ENCODE measurements around the gene AIP. TPM values are rescaled to one million over a fixed set of nuclear protein-coding genes. Genes with fewer than 3 reads are reported as not detected.

Gene AIP
- total and polyA plus RNA-seq, 2 donors from 2014 or later: 61.5 to 135 TPM

DNA sequence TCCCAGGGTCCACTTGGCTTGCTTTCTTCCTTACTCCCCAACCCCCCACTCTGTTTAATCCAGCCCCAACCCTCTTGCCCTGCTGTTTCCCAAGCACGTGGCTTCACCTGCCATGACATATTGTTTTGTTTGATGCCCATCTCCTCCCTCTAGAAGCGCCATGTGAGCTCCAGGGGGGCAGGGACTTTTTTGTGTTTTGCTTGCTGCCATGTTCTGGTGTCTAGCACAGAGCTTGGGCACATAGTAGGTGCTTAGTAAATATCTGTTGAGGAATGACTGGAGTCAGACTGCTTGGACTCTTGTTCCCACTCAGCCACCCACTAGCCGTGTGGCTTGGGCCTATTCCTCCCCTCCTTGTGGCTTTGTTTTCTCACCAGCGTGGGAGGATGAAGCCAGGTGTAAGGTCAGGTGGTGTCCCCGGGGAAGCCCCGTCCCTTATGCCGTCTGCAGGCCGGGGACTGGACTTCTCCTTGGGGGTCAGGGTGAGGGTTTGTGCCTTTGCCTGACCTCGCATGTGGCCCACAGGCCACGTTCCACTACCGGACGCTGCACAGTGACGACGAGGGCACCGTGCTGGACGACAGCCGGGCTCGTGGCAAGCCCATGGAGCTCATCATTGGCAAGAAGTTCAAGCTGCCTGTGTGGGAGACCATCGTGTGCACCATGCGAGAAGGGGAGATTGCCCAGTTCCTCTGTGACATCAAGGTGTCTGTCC, 3.8 kb downstream of the AIP start:
- Histone ChIP-seq H3K4me3 (ENCODE audit: low read length in 3 of 3) (no peak overlapping the region), H3K4me1 (ENCODE audit: control insufficient read depth in 2 of 3, insufficient read depth in 2 of 3, low read depth in 1 of 3, low read length in 3 of 3) (peaks cover 3 to 19% (median 9%) of the 10 kb centered on the region in 3 donors), H3K36me3 (ENCODE audit: control insufficient read depth in 2 of 3, insufficient read depth in 3 of 3, low read length in 3 of 3) (peaks cover 0 to 8% (median 4%) of the 10 kb centered on the region in 3 donors), H3K9ac (ENCODE audit: low read length in 3 of 3) (no peak overlapping the region), H3K9me3 (ENCODE audit: control insufficient read depth in 2 of 3, insufficient read depth in 1 of 3, low read length in 3 of 3) (no peaks in the 10 kb centered on the region), H3K27me3 (ENCODE audit: control insufficient read depth, insufficient read depth, low read length) (no peaks in the 10 kb centered on the region), H3K27ac (ENCODE audit: low read depth in 2 of 2, low read length in 2 of 2) (no peak overlapping the region)
- DNase-seq: peak in 2 of 5 donors; percentile 43 to 69
- intact Hi-C loops (cut with DNase I): no loop called here
- TF ChIP-seq, protein P1, sequence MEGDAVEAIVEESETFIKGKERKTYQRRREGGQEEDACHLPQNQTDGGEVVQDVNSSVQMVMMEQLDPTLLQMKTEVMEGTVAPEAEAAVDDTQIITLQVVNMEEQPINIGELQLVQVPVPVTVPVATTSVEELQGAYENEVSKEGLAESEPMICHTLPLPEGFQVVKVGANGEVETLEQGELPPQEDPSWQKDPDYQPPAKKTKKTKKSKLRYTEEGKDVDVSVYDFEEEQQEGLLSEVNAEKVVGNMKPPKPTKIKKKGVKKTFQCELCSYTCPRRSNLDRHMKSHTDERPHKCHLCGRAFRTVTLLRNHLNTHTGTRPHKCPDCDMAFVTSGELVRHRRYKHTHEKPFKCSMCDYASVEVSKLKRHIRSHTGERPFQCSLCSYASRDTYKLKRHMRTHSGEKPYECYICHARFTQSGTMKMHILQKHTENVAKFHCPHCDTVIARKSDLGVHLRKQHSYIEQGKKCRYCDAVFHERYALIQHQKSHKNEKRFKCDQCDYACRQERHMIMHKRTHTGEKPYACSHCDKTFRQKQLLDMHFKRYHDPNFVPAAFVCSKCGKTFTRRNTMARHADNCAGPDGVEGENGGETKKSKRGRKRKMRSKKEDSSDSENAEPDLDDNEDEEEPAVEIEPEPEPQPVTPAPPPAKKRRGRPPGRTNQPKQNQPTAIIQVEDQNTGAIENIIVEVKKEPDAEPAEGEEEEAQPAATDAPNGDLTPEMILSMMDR (IDR thresholded peaks at IDR 0.05; ENCODE audit: borderline replicate concordance, extremely low read depth, insufficient read depth): no peak
- no peak for FAIRE-seq

DNA sequence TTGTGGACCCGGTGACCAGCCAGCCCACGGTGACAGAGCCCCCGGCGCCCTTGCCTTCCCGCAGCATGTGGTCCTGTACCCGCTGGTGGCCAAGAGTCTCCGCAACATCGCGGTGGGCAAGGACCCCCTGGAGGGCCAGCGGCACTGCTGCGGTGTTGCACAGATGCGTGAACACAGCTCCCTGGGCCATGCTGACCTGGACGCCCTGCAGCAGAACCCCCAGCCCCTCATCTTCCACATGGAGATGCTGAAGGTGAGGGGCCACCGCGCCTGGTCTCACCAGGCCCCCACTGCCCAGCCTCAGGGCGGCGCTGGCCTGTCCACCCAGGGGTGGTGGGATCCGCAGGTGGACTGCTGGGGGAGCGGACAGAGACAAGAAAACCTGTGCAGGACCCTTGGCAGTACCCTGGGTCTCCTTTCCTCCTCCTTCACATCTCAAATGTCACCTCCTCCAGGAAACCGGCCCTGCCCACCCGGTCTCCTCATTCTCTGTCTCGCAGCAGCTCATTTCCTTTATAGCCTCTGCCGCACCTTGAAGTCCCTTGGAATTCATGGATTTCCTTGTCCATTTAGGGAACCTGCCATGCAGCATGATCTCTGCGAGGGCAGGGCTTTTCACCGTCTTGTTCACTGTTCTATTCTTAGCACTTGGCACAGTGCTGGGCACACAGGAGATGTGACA, 6.5 kb downstream of the AIP start:
- FAIRE-seq (no peak), DNase-seq (peak in 3 of 5 donors; percentile 29 to 76 (median 48))
- TF ChIP-seq, protein P1 (IDR thresholded peaks at IDR 0.05; ENCODE audit: borderline replicate concordance, extremely low read depth, insufficient read depth): no peak
- H3K9me3 ChIP-seq (ENCODE audit: control insufficient read depth in 2 of 3, insufficient read depth in 1 of 3, low read length in 3 of 3): no peaks in the 10 kb centered on the region
- peaks cover 0 to 7% (median 0%) of the 10 kb centered on the region in 3 donors for H3K4me1 ChIP-seq (ENCODE audit: control insufficient read depth in 2 of 3, insufficient read depth in 2 of 3, low read depth in 1 of 3, low read length in 3 of 3)
- intact Hi-C loops (cut with DNase I): no loop called here
- H3K36me3 ChIP-seq (ENCODE audit: control insufficient read depth in 2 of 3, insufficient read depth in 3 of 3, low read length in 3 of 3): peaks cover 0 to 17% (median 4%) of the 10 kb centered on the region in 3 donors
- H3K9ac ChIP-seq (ENCODE audit: low read length in 3 of 3): no peak overlapping the region
- no peak overlapping the region for H3K27ac ChIP-seq (ENCODE audit: low read depth in 2 of 2, low read length in 2 of 2)
- no peak overlapping the region for H3K4me3 ChIP-seq (ENCODE audit: low read length in 3 of 3)
- H3K27me3 ChIP-seq (ENCODE audit: control insufficient read depth, insufficient read depth, low read length): no peaks in the 10 kb centered on the region

DNA sequence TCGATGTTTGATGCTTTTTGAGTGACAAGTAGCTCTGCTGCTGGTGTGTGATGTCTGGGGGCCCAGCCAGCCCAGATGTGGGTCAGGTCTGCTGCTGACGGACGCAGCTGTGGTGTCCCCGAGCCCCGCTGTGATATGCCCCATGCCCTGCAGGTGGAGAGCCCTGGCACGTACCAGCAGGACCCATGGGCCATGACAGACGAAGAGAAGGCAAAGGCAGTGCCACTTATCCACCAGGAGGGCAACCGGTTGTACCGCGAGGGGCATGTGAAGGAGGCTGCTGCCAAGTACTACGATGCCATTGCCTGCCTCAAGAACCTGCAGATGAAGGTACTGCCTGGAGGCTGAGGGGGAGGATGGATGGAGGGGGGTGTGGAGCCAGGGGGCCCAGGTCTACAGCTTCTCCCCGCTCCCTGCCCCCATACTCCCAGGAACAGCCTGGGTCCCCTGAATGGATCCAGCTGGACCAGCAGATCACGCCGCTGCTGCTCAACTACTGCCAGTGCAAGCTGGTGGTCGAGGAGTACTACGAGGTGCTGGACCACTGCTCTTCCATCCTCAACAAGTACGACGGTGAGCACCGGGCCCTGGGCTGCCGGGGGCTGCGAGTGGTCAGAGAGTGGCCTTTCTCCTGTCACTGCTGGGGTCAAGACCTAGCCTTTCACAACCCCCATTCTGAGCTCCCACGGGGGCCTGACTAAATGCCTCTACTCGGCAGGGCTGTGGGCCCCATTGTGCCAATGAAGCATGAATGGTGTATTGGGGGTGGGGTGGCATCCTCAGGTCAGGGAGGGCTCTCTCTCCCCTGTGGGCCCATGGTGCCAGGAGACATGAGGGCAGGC, 7.3 kb downstream of the AIP start:
- H3K36me3 ChIP-seq (ENCODE audit: control insufficient read depth in 2 of 3, insufficient read depth in 3 of 3, low read length in 3 of 3): peaks cover 0 to 17% (median 2%) of the 10 kb centered on the region in 3 donors
- intact Hi-C loops (cut with DNase I): no loop called here
- no peak overlapping the region for H3K4me3 ChIP-seq (ENCODE audit: low read length in 3 of 3)
- no peaks in the 10 kb centered on the region for H3K4me1 ChIP-seq (ENCODE audit: control insufficient read depth in 2 of 3, insufficient read depth in 2 of 3, low read depth in 1 of 3, low read length in 3 of 3)
- H3K27me3 ChIP-seq (ENCODE audit: control insufficient read depth, insufficient read depth, low read length): no peaks in the 10 kb centered on the region
- no peaks in the 10 kb centered on the region for H3K9me3 ChIP-seq (ENCODE audit: control insufficient read depth in 2 of 3, insufficient read depth in 1 of 3, low read length in 3 of 3)
- TF ChIP-seq, protein P1 (IDR thresholded peaks at IDR 0.05; ENCODE audit: borderline replicate concordance, extremely low read depth, insufficient read depth): no peak
- no peak for FAIRE-seq
- no peak overlapping the region for H3K27ac ChIP-seq (ENCODE audit: low read depth in 2 of 2, low read length in 2 of 2)
- DNase-seq: peak in 1 of 5 donors; percentile 38
- H3K9ac ChIP-seq (ENCODE audit: low read length in 3 of 3): no peak overlapping the region

Data from kidney (tissue), 14 donors.